GM19239 (cell line): ENCODE data around the gene FGD1.
"Not testable (repeated sequence)": the region's sequence is repeated elsewhere in the genome, so short reads cannot be mapped to it uniquely, and the experiment has no call there.

Experiments
- DNase-seq: peaks from one replicate; pipeline ENCODE4 v3.0.0; 2011; ENCODE audit warnings: low spot score; ENCODE audit not compliant: insufficient read length
- FAIRE-seq: peaks from 2 replicates; lab custom pipeline; 2011; peaks lifted over from hg19 to GRCh38; lab: Jason Lieb, UNC

FGD1 gene

DNA sequence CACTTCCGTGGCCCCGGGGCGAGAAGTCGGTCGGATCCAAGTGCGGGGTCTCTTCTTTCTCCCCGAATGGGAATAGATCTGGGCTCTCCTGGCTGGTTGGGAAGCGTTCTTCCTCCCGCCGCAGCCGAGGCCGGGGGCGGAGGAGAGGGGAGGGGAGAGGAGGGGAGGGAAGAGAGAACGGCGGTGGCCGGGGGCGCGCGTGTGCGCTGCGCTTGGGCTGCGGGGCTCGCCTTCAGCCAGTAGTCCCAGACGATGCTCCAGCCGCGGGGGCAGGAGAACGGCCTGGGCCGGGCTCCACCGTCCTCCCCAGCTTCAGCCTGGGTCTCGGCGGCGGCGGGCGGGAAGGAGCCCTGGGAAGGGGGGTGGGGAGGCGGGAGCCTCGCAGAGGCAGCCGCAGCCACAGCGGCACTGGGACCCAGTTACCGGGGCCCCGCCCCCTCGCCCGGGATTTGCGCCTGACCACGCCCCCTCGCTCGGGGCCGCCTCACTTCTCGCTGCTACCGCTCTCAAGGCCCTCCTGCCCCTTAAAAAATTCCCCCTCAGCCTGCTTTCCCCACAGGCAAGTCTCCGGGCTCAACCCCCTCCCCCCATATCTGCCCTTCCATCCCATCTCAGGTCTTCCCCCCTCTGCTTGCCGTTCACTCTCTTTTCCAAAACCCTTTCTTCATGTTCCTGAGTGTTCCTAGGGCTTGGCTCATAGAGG, at the start of gene FGD1:
Gene FGD1 (minus strand): TSS at position 421 of the 703 bp plus-strand sequence. CDS start 802 bp downstream, outside the sequence.
- no peak for FAIRE-seq
- peak; percentile 38 for DNase-seq

- not testable (repeated sequence) for FAIRE-seq, DNase-seq
Observed at GRCh38 chrX:54542239-54542638, 46.2 kb upstream of the FGD1 start.

DNA sequence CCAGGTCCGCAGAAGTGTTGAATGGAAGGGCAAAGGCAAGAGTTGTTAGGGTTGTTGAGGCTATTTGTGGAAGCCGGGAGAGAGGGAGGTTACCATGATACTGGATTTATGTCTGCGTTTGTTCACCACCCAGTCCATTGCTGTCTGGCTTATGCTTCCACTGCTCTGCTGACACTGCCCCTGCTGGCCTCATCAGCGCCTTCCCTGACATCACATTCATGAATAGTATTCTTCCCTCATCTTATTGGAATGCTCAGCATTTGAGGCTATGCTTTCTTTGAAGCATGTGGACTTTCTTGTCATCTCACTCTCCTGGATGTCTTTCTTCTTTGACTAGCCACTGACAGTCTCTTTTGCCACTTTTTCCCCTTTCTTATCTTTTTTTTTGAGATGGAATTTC, 44.3 kb upstream of the FGD1 start:
- DNase-seq (no peak), FAIRE-seq (peak; percentile 67)

DNA sequence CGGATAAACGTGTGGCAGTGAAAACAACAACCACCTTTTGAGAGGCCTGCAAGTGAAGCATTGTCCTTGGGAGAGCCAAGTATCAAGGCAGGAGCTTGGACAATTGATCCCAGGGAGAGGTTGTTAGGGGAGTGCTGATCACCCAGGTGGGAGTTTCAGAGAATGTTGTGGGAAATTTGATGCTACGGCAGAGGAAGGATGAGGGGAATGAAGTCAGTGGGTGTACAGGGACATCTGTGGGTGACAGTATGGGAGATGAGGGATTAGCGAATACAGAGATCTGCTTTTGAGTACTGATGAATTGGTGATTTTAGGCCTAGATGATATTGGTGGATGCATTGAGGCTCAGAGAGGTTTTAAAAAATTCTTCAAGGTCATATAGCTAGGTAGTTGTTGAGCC, 38.2 kb upstream of the FGD1 start:
- DNase-seq (no peak), FAIRE-seq (no peak)

- DNase-seq (no peak), FAIRE-seq (peak; percentile 62)
Observed at GRCh38 chrX:54530357-54530900, 34.4 kb upstream of the FGD1 start.

DNA sequence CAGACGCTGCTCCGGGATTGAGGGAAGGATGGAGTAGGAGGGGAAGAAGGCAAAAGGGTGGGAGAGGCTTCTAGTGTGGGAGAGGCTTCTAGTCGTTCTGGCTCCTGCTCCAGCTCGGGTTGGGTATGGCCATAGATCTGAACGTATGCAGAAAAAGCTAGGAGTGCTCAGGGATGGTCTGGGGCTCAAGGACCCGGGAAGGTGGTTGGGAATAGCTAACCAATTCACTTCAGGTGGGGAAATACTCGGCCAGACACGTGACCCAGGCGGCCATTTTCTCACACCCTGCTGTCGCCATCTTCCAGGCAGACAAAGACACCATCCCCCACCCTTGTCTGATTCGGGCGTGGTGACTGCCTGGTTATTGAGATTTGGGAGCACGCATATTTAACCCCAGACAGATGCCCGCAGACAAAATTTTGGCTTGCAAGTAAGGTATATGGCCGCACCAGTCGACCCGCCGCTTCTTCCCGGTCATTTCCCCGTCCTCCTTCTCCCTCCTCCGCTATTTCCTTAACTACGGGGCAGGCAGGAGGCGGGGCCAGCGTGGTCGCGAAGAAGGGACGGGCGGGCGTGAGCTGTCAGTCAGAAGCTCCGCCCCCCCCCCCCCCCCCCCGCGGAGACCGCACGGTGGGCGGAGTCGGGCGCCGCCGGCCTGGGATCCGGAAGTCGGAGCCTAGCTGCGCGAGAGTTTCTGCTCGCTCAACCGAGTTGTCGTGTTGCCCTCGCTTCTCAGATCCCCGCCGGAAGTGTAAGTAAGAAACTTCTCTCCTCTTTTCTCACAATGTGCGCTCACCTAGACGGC, 33.7 kb upstream of the FGD1 start, which contains the start of gene GNL3L:
Gene GNL3L (plus strand): TSS at position 668 of the 805 bp plus-strand sequence. CDS start 2,348 bp downstream, outside the sequence.
- DNase-seq (peak; percentile 44), FAIRE-seq (peak; percentile 96)

GRCh38 chrX:54529151-54529550, 33.1 kb upstream of the FGD1 start:
- FAIRE-seq = no peak
- no peak for DNase-seq

- FAIRE-seq (no peak), DNase-seq (no peak)
Observed at GRCh38 chrX:54509400-54509799, 13.4 kb upstream of the FGD1 start.

- FAIRE-seq = no peak
Observed at GRCh38 chrX:54496936-54497335, 902 bp upstream of the FGD1 start.

DNA sequence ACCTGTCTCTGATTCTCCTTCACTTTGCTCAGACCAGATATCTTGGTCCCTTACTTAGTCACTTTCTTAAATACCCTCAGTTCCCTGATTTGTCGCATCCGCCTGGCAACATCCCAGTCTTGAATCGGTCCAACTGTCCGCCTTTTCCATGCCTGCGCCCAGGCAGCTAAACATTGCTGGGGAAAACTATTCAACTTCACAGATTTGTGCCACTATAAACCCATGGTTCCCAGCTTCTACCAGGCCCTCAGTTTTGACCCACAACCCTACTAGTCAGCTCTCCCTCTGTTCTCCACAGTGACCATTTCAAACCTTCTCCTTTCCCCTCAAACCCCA, 451 bp upstream of the FGD1 start:
- FAIRE-seq (no peak), DNase-seq (no peak)

More at GRCh38 chrX:54496936-54497335, 902 bp upstream of the FGD1 start:
- no peak for DNase-seq

DNA sequence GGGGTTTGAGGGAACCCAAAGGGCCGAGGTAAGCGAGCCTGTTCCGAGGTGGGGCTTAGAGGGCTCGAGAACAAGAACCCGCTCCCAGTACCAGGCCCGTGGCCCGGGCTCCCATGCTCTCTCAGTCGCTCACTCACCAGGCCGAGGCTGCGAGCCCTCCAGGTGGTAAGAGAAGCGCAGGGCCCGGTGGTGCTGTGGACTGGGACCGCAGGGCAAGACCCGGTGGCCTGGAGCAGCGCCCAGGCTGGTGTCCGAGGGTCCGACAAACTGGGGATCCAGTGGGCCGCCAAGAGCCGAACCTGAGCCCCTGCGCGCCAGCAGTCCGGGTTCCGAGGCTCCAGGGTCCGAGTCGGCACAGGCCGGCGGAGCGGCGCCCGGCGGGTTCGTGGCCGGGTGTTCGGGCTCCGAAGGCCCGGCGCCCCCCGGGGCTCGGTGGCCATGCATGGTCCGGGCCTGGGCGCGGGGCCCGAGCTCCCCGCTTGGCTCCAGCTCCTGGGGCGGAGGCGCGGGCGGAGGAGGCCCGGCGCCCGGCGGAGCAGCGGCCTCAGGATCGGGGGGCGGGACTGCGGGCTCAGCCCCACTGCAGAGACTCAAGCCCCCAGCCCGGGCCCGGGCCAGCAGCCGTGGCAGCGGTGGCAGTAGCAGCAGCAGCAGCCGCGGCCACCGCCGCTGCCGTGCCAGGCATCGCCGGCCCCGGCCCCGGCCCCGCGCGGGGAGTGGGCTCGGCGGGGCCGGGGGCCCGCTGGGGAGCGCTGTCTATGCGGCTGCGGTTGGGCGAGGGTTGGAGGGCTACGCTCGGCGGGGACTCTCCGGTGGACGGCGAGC, 833 bp downstream of the FGD1 start:
- FAIRE-seq = no peak

DNA sequence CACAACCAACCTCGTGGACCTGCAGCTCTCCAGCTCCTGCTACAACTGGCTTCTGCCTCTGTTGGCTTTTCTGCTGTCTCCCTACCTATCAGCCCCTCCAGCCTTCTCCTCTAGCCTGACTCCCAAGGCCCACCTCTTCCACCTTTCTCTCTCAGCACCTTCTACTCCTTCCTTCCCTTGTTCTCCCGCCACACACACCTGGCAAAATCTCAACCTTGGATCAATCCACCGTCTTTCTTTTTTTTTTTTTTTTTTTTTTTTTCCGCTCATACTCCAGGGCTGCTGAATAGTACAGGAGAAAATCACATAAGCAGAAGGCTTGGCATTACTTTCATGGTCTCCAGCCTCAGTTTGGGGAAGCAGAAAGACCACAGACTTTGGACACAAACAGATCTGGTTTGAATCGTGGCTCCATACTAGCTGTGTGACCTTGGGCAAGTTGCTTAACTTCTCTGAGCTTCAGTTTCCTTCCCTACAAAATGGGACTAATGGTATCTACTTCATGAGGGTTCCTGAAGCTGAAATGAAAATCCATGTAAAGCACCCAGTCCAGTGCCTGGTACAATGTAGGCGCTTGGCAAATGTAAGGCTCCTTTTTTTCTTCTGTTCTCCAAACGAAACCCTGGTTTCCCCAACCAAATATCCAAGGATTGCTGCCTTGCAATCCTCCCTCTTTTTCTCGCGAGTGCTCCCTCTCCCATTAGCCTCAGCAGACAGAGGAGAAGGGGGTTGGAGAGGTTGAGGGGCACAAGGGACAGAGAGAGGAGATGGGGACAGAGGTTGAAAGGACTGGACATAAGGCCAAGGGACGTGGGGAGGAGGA, 1.7 kb downstream of the FGD1 start:
- FAIRE-seq = no peak
- no peak for DNase-seq

More for the DNA sequence above, 833 bp downstream of the FGD1 start:
- no peak for DNase-seq

DNA sequence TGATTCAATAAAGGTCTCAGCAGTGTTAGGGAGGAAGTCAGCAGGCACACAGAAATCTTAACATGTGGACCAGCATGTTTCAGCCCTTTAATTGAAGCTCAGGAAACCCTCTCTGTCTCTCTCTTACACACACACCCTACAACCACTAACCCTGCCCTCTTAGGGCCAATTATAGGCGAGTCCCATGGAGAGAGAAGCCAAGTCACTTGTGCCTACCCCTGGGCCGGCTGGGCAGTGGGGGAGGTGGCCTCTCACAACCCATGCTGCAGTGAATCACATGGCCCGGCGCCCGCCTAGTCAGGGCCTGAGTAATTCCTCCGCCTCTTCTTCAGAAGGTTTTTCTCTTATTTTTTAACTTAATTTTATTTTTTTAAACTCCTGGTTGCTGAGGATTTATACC, 3.7 kb downstream of the FGD1 start:
- FAIRE-seq = no peak
- DNase-seq = no peak

- DNase-seq, FAIRE-seq: not testable (repeated sequence)
Observed at GRCh38 chrX:54489819-54490218, 6.2 kb downstream of the FGD1 start.

GRCh38 chrX:54484666-54485065, 11.4 kb downstream of the FGD1 start:
- DNase-seq = no peak
- FAIRE-seq = no peak

DNA sequence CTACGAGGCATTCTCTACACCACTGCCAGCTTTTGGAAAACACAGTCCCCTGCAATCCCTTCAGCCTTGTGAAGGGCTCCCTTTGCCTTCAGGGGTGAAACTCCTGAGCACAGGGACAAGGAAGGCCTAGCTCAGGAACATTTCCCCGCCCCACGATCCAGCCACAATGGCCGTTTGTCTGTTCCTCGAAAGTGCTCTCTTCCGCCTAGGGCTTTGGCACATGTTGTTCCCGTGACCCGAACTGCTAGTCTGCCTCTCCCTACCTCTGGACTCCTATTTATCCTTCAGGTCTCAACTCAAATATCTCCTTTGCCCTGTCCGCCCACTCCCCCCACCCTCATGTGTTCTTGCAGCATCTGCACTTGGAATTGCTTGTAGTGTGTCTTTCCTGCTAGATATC, 12.1 kb downstream of the FGD1 start:
- no peak for FAIRE-seq

GRCh38 chrX:54482839-54483593, 13.0 kb downstream of the FGD1 start:
- FAIRE-seq (no peak), DNase-seq (no peak)

More for the DNA sequence above, 12.1 kb downstream of the FGD1 start:
- no peak for DNase-seq
